ENCODE results near the gene TPRX1. TPM values are rescaled to one million over a fixed set of nuclear protein-coding genes. Genes with fewer than 3 reads are reported as not detected.

The TPRX1 gene
- total and polyA plus RNA-seq, 8 donors: not detected

GRCh38 chr19:47762615-47763308 lies 41.6 kb downstream of the TPRX1 start:
- Histone ChIP-seq H3K4me1 (peaks cover 0 to 4% (median 3%) of the 10 kb centered on the region in 3 donors), H3K4me3 (no peak overlapping the region), H3K9me3 (no peaks in the 10 kb centered on the region), H3K36me3 (peaks cover 0 to 7% (median 0%) of the 10 kb centered on the region in 3 donors), H3K27me3 (no peaks in the 10 kb centered on the region), H3K27ac (no peak overlapping the region)
- ATAC-seq: no peak
- no peak for DNase-seq
- no peak for TF ChIP-seq CTCF (IDR thresholded peaks at IDR 0.05)
- 75% methylated on average over 18 of the region's 18 CpGs for WGBS, 2 donors
- intact Hi-C loops (cut with DNase I): no loop called here
- no peak for FAIRE-seq

GRCh38 chr19:47762151-47762550 lies 42.2 kb downstream of the TPRX1 start:
- WGBS, 2 donors: 56 to 59% methylated on average over 3 of the region's 3 CpGs
- DNase-seq (no peak), ATAC-seq (no peak), FAIRE-seq (no peak)
- Histone ChIP-seq H3K36me3 (peaks cover 0 to 7% (median 6%) of the 10 kb centered on the region in 3 donors), H3K27me3 (no peaks in the 10 kb centered on the region), H3K4me1 (peaks cover 0 to 7% (median 6%) of the 10 kb centered on the region in 3 donors), H3K4me3 (no peak overlapping the region), H3K9me3 (no peaks in the 10 kb centered on the region), H3K27ac (no peak overlapping the region)
- intact Hi-C loops (cut with DNase I): no loop called here
- no peak for TF ChIP-seq CTCF (IDR thresholded peaks at IDR 0.05)

GRCh38 chr19:47761566-47761965 lies 42.8 kb downstream of the TPRX1 start:
- intact Hi-C loops (cut with DNase I): no loop called here
- peaks cover 0 to 12% (median 10%) of the 10 kb centered on the region in 3 donors for H3K36me3 ChIP-seq
- H3K4me3 ChIP-seq: no peak overlapping the region
- H3K27ac ChIP-seq: no peak overlapping the region
- TF ChIP-seq CTCF (IDR thresholded peaks at IDR 0.05): no peak
- H3K4me1 ChIP-seq: peaks cover 0 to 7% (median 6%) of the 10 kb centered on the region in 3 donors
- ATAC-seq: no peak
- no peak for FAIRE-seq
- no peak for DNase-seq
- 63 to 64% methylated on average over 5 of the region's 5 CpGs for WGBS, 2 donors
- H3K9me3 ChIP-seq: no peaks in the 10 kb centered on the region
- H3K27me3 ChIP-seq: no peaks in the 10 kb centered on the region

GRCh38 chr19:47760632-47760999 lies 43.7 kb downstream of the TPRX1 start:
- peaks cover 0 to 22% (median 19%) of the 10 kb centered on the region in 3 donors for H3K36me3 ChIP-seq
- ATAC-seq (no peak), FAIRE-seq (no peak), DNase-seq (no peak)
- TF ChIP-seq CTCF (IDR thresholded peaks at IDR 0.05): no peak
- peaks cover 0 to 7% (median 6%) of the 10 kb centered on the region in 3 donors for H3K4me1 ChIP-seq
- no peaks in the 10 kb centered on the region for H3K9me3 ChIP-seq
- no peak overlapping the region for H3K27ac ChIP-seq
- intact Hi-C loops (cut with DNase I): no loop called here
- no peak overlapping the region for H3K4me3 ChIP-seq
- H3K27me3 ChIP-seq: no peaks in the 10 kb centered on the region
- WGBS, 2 donors: 70 to 76% methylated on average over 5 of the region's 5 CpGs

GRCh38 chr19:47758443-47758804 lies 45.9 kb downstream of the TPRX1 start:
- no peak overlapping the region for H3K27ac ChIP-seq
- peaks cover 0 to 7% (median 6%) of the 10 kb centered on the region in 3 donors for H3K4me1 ChIP-seq
- TF ChIP-seq CTCF (IDR thresholded peaks at IDR 0.05): no peak
- DNase-seq: no peak
- no peaks in the 10 kb centered on the region for H3K9me3 ChIP-seq
- FAIRE-seq: no peak
- no peaks in the 10 kb centered on the region for H3K27me3 ChIP-seq
- H3K4me3 ChIP-seq: no peak overlapping the region
- intact Hi-C loops (cut with DNase I): no loop called here
- ATAC-seq: no peak
- peaks cover 0 to 43% (median 33%) of the 10 kb centered on the region in 3 donors for H3K36me3 ChIP-seq
- 94% methylated on average over 5 of the region's 5 CpGs for WGBS, 2 donors

Data from pancreas (tissue), 10 donors.